Rectal smooth muscle tissue (tissue), 1 donor: ENCODE measurements around the gene TPX2.

Source experiments
- H3K27ac ChIP-seq: one replicate; pipeline ENCODE4 v1.7.0; 2013; ENCODE audit warnings: low read depth, low read length, inconsistent platforms
- H3K27me3 ChIP-seq: one replicate; pipeline ENCODE4 v1.7.0; 2013; ENCODE audit warnings: low read length; ENCODE audit not compliant: control insufficient read depth, insufficient read depth
- H3K36me3 ChIP-seq: one replicate; pipeline ENCODE4 v1.7.0; 2013; ENCODE audit warnings: low read length; ENCODE audit not compliant: control insufficient read depth, insufficient read depth
- H3K4me1 ChIP-seq: one replicate; pipeline ENCODE4 v1.7.0; 2013; ENCODE audit warnings: low read length; ENCODE audit not compliant: control insufficient read depth, insufficient read depth
- H3K4me3 ChIP-seq: one replicate; pipeline ENCODE4 v1.7.0; 2013; ENCODE audit warnings: low read length
- H3K9ac ChIP-seq: one replicate; pipeline ENCODE4 v1.7.0; 2013; ENCODE audit warnings: low read length

The TPX2 gene

DNA sequence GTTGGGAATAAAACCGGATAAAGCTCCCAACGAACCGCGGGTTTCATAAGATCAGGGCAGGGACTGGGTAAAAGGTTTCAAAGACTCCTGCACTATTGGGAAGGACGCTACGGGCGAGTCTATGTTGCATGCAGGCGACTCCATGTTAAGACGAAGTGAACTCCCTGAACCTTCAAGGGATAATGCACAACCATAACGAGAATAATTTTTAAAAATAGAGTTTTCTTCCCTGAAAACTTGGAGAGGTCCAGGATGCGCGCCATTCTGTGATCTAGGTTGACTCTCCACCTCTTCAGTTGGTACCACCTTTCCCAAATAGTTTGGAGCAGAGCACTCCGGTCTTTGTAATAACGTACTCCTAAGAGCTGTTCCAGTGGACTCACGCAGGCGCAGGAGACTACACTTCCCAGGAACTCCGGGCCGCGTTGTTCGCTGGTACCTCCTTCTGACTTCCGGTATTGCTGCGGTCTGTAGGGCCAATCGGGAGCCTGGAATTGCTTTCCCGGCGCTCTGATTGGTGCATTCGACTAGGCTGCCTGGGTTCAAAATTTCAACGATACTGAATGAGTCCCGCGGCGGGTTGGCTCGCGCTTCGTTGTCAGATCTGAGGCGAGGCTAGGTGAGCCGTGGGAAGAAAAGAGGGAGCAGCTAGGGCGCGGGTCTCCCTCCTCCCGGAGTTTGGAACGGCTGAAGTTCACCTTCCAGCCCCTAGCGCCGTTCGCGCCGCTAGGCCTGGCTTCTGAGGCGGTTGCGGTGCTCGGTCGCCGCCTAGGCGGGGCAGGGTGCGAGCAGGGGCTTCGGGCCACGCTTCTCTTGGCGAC lies at the start of gene TPX2:
Gene TPX2 (plus strand): TSS at position 562 of the 821 bp plus-strand sequence. CDS start 18,187 bp downstream, outside the sequence.
- Histone ChIP-seq H3K4me3 (peak within 1 kb of the TSS; percentile 75), H3K27ac (peak within 1 kb of the TSS; percentile 79), H3K27me3 (no peaks in the 10 kb centered on the region), H3K4me1 (no peaks in the 10 kb centered on the region), H3K36me3 (no peaks in the 10 kb centered on the region), H3K9ac (peak within 1 kb of the TSS; percentile 24)

GRCh38 chr20:31690124-31690666 lies 48.9 kb upstream of the TPX2 start:
- Histone ChIP-seq H3K27me3 (no peaks in the 10 kb centered on the region), H3K27ac (no peak overlapping the region), H3K9ac (no peak overlapping the region), H3K4me3 (no peak overlapping the region), H3K4me1 (no peaks in the 10 kb centered on the region), H3K36me3 (no peaks in the 10 kb centered on the region)

DNA sequence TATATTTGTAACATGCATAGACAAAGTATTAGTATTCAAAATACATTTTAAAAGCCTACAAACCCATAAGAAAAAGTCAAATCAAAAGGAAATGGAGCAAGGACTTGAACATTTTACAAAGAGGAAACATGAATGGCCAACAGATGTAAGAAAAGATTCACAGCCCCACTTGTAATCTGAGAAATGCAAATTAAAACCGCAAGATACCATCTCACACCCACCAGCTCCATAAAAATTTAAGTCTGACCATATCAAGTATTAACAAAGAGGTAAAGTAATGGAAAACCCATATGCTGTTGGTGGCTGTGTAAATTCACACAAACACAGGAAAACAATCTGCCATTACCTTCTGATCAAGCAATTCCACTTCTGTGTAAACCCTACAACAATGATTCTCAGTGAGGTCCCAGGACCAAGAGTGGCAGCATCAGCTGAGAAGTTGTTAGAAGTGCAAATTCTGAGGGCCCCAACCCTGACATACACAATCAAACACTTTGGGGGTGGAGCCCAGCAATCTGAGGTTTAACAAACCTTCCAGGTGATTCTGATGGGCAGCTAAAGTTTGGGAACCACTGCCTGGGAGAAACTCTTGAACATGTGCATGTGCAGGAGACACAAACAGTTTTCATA lies 47.3 kb upstream of the TPX2 start:
- no peak overlapping the region for H3K9ac ChIP-seq

DNA sequence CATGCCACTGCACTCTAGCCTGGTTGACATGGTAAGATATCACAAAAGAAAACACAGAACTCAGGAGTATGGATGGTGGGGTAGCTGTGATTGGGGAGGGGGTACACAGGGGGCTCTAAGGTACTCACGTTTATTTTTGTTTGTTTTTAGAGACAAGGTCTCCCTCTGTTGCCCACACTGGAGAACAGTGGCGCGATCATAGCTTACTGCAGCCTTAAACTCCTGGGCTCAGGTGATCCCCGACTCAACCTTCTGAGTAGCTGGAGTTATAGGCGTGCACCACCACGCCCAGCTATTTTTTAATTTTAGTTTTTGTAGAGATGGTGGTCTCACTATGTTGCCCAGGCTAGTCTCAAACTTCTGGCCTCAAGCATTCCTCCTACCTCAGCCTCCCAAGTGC lies 45.7 kb upstream of the TPX2 start:
- H3K4me3 ChIP-seq: no peak overlapping the region
- H3K27ac ChIP-seq: no peak overlapping the region
- no peaks in the 10 kb centered on the region for H3K27me3 ChIP-seq
- H3K36me3 ChIP-seq: peaks cover 3% of the 10 kb centered on the region
- H3K4me1 ChIP-seq: no peaks in the 10 kb centered on the region
- H3K9ac ChIP-seq: no peak overlapping the region

More for the DNA sequence above, 47.3 kb upstream of the TPX2 start:
- Histone ChIP-seq H3K4me1 (no peaks in the 10 kb centered on the region), H3K27me3 (no peaks in the 10 kb centered on the region), H3K36me3 (peaks cover 3% of the 10 kb centered on the region), H3K4me3 (no peak overlapping the region), H3K27ac (no peak overlapping the region)

DNA sequence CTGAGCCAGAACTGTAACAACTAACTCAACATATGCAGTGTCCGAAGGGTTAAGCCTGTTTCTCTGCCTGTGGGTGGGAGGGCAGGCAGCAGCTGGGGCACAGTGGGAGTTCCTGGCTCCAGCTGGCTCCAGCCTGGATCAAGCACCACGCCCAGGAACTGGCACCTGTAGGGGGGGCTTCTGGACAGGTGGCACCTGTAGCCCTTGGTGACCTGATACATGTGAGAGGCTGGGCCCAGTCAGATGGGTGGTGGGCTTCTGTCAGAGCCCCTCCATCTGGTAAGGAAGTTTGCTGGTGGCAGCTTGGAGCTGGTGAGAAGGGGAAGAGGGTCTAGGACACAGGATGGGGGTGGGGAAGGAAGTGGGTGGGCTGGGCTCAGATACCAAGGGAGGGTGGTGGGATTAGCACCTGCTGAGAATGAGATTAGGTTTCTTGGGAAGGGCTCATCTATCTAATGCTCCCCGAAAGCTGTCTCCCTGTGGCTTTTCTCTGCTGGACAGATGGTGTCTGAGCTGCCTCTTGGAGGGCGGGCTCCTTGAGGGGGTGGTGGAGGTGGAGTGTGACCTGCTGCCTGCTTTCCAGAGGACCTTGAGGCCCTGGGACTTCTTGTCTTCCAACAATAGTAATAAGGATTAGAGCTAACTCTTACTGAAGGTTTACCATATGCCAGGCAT lies 45.0 kb upstream of the TPX2 start:
- no peaks in the 10 kb centered on the region for H3K4me1 ChIP-seq
- H3K36me3 ChIP-seq: peaks cover 3% of the 10 kb centered on the region
- no peak overlapping the region for H3K27ac ChIP-seq
- H3K4me3 ChIP-seq: no peak overlapping the region
- no peaks in the 10 kb centered on the region for H3K27me3 ChIP-seq
- no peak overlapping the region for H3K9ac ChIP-seq

GRCh38 chr20:31694842-31695593 lies 44.1 kb upstream of the TPX2 start:
- Histone ChIP-seq H3K4me3 (no peak overlapping the region), H3K27ac (no peak overlapping the region)

DNA sequence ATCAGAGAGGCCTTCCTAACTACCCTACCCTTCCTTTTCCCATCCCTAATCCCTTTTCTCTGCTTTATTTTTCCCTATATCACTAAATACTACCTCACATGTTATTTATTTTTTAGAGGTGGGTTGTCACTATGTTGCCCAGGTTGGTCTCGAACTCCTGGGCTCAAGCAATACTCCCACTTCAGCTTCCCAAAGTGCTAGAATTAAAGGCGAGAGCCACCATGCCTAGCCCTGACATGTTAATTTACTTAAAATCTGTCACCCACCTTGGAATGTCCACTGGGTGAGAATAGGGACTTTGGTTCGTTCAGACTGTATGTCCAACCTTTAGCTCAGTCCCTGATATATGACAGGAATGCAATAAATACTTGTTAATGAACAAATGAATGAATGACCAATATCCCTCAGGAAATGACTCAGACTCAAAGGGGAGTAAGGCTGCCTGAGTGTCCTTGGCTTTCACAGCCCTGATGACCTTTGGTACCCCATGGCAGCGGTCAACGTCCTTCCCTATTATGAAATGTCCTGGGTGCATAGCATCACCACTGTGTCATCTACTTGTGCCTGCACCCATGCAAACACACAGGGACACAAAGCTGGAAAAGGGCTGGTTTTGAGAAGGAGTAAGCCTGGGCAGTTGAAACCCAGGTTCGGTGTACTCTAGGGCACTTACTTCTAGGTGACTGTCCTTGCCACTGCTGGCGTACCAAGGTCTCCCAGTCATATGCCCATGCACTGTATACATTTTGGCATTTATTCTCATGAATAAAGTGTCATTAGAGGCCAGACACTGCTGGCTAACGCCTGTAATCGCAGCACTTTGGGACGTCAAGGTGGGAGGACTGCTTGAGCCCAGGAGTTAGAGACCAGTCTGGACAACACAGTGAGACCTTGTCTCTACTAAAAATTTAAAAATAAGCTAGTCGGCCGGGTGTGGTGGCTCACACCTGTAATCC lies 43.0 kb upstream of the TPX2 start:
- no peaks in the 10 kb centered on the region for H3K4me1 ChIP-seq
- peaks cover 3% of the 10 kb centered on the region for H3K36me3 ChIP-seq
- no peaks in the 10 kb centered on the region for H3K27me3 ChIP-seq
- H3K27ac ChIP-seq: no peak overlapping the region
- no peak overlapping the region for H3K4me3 ChIP-seq
- no peak overlapping the region for H3K9ac ChIP-seq

More at GRCh38 chr20:31694842-31695593, 44.1 kb upstream of the TPX2 start:
- H3K27me3 ChIP-seq: no peaks in the 10 kb centered on the region
- H3K9ac ChIP-seq: no peak overlapping the region
- no peaks in the 10 kb centered on the region for H3K4me1 ChIP-seq
- peaks cover 3% of the 10 kb centered on the region for H3K36me3 ChIP-seq

- peak overlapping the region; percentile 53 for H3K27ac ChIP-seq
- H3K27me3 ChIP-seq: no peaks in the 10 kb centered on the region
- no peaks in the 10 kb centered on the region for H3K4me1 ChIP-seq
- H3K4me3 ChIP-seq: no peak overlapping the region
- no peak overlapping the region for H3K9ac ChIP-seq
- peaks cover 3% of the 10 kb centered on the region for H3K36me3 ChIP-seq
These were observed 40.8 kb upstream of the TPX2 start for GRCh38 chr20:31698243-31698802.

GRCh38 chr20:31698803-31699718 lies 40.0 kb upstream of the TPX2 start:
- H3K27ac ChIP-seq: peak overlapping the region; percentile 53
- no peak overlapping the region for H3K4me3 ChIP-seq
- peaks cover 3% of the 10 kb centered on the region for H3K36me3 ChIP-seq
- H3K4me1 ChIP-seq: no peaks in the 10 kb centered on the region
- H3K9ac ChIP-seq: no peak overlapping the region
- H3K27me3 ChIP-seq: no peaks in the 10 kb centered on the region
